SK-N-MC (cell line): ENCODE results near the gene GRIK4.

Experiments
- DNase-seq: peaks from one replicate; pipeline ENCODE4 v3.0.0-alpha.2; 2011; ENCODE audit warnings: low read depth, low spot score
- H3K27ac ChIP-seq: fragments of 200-600 bp; sonication (generic); 2 replicates; pipeline ENCODE4 v1.5.1; 2016; ENCODE audit warnings: mixed run types
- H3K36me3 ChIP-seq: fragments of 200-600 bp; sonication (generic); 2 replicates; pipeline ENCODE4 v1.6.1; 2017; ENCODE audit warnings: antibody characterized with exemption, low read length, mixed read lengths; ENCODE audit not compliant: insufficient read depth
- H3K4me3 ChIP-seq: fragments of 200-600 bp; sonication (generic); 2 replicates; pipeline ENCODE4 v1.5.1; 2016
- H3K9ac ChIP-seq: fragments of 200-600 bp; sonication (generic); 2 replicates; pipeline ENCODE4 v1.8.0; 2017; ENCODE audit warnings: mixed run types, mixed read lengths; ENCODE audit not compliant: insufficient read length
- H3K9me3 ChIP-seq: fragments of 200-600 bp; sonication (generic); 2 replicates; pipeline ENCODE4 v1.6.1; 2017; ENCODE audit warnings: low read depth, mild to moderate bottlenecking, antibody characterized with exemption, low read length, moderate library complexity, mixed read lengths
- EZH2 ChIP-seq: fragments of 200-600 bp; sonication (generic); IDR thresholded peaks from one replicate; pipeline ENCODE4 v1.6.1; 2017; ENCODE audit warnings: antibody characterized with exemption
- FOXP2 ChIP-seq: optimal IDR thresholded peaks from 2 replicates; pipeline ENCODE3; 2011; ENCODE audit warnings: mild to moderate bottlenecking, moderate library complexity; ENCODE audit not compliant: insufficient read depth; ENCODE audit errors: extremely low read length, control extremely low read depth
- POLR2AphosphoS5 ChIP-seq: IDR thresholded peaks from 2 replicates; pipeline ENCODE4 v1.6.1; 2012; ENCODE audit warnings: mild to moderate bottlenecking, low read depth, low read length, borderline replicate concordance

Gene GRIK4

DNA sequence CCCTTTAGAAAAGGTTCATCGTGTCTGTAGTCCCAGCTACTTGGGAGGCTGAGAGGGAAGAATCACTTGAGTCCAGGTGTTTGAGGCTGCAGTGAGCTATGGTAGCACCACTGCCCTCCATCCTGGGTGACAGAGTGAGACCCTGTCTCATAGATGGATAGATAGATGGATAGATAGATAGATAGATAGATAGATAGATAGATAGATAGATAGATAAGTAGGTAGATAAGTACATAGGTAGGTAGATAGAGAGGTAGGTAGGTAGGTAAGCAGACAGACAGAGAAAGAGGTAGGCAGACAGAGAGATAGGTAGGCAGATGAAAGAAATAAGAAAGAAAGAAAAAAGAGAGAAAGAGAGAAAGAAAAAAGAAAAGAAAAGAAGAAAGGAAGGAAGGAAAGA lies 156.4 kb downstream of the GRIK4 start:
- no peak overlapping the region for H3K27ac ChIP-seq
- no peak for TF ChIP-seq POLR2AphosphoS5
- no peak for TF ChIP-seq EZH2
- no peak for TF ChIP-seq FOXP2
- H3K9me3 ChIP-seq, result no peaks in the 10 kb centered on the region
- no peak overlapping the region for H3K9ac ChIP-seq
- H3K36me3 ChIP-seq, result no peaks in the 10 kb centered on the region
- no peak for DNase-seq
- H3K4me3 ChIP-seq, result no peak overlapping the region

GRCh38 chr11:120668537-120668936 lies 157.0 kb downstream of the GRIK4 start:
- Histone ChIP-seq H3K27ac (no peak overlapping the region), H3K4me3 (no peak overlapping the region), H3K9ac (no peak overlapping the region), H3K9me3 (no peaks in the 10 kb centered on the region), H3K36me3 (no peaks in the 10 kb centered on the region)
- no peak for DNase-seq
- no peak for TF ChIP-seq EZH2
- TF ChIP-seq POLR2AphosphoS5, result no peak
- TF ChIP-seq FOXP2, result no peak

GRCh38 chr11:120674542-120674941 lies 163.0 kb downstream of the GRIK4 start:
- H3K9me3 ChIP-seq, result no peaks in the 10 kb centered on the region
- no peak overlapping the region for H3K9ac ChIP-seq
- no peak overlapping the region for H3K27ac ChIP-seq
- no peak overlapping the region for H3K4me3 ChIP-seq
- no peak for TF ChIP-seq POLR2AphosphoS5
- no peak for TF ChIP-seq FOXP2
- TF ChIP-seq EZH2, result no peak
- no peaks in the 10 kb centered on the region for H3K36me3 ChIP-seq
- no peak for DNase-seq

DNA sequence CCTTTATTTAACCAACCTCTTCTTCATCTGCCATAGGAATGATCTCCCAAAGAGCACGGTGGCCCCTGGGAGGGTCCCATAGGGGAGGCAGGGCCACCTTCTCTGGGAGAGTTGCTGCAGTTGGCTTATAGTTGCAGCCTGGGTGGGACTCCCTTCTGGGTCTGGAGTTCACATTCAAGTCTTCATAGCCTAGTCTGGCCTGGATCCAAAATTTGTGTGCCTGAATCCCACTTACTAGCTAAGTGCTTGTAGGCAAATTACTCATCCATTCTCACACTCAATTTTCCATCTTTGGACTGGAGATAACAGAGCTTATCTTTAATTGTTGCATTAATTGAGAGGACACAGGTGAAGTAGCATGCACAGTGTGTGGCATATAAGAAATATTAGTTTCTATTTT lies 163.6 kb downstream of the GRIK4 start:
- H3K9me3 ChIP-seq, result no peaks in the 10 kb centered on the region
- H3K9ac ChIP-seq, result no peak overlapping the region
- no peak overlapping the region for H3K4me3 ChIP-seq
- no peak overlapping the region for H3K27ac ChIP-seq
- DNase-seq, result no peak
- TF ChIP-seq POLR2AphosphoS5, result no peak
- TF ChIP-seq EZH2, result no peak
- TF ChIP-seq FOXP2, result no peak
- no peaks in the 10 kb centered on the region for H3K36me3 ChIP-seq

DNA sequence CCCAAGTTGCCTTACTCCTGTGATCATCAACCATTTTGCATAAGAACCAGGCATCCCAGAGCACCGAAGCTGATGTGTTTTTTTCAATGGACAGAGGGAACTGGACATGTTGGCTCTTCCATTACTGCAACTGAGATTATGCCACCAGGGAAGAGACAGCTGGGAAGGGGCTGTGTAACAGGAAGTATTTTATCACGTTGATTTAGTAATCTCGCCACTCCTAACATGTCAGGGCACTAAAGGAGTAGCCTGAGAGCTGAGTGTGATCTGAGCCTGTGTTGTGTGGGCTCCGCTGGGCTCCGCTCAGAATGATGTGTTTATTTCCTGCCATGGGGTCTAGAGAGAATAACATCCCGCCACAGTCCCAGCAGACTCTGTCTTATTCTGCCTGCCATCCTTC lies 165.4 kb downstream of the GRIK4 start:
- no peak overlapping the region for H3K4me3 ChIP-seq
- TF ChIP-seq EZH2 (no peak), POLR2AphosphoS5 (no peak), FOXP2 (no peak)
- no peaks in the 10 kb centered on the region for H3K9me3 ChIP-seq
- H3K36me3 ChIP-seq, result no peaks in the 10 kb centered on the region
- DNase-seq, result no peak
- H3K9ac ChIP-seq, result no peak overlapping the region
- H3K27ac ChIP-seq, result no peak overlapping the region

DNA sequence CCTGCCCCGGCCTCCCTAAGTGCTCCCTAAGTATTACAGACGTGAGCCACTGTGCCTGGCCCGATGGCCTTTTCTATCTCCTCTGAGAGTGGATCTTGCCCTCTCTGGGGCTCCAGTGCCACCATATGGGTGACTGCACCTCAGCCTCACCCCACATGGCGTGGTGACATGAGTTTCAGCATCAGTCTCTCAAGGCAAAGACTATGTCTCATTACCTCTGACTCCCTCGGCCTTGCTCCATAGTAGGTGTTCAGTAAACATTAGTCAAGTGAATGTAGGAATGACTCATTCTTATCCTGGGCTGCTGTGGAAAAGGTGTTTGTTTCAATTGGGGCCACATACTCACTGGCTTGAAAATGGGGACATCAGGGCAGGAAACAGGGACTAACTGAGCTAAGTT lies 168.8 kb downstream of the GRIK4 start:
- no peak for DNase-seq
- Histone ChIP-seq H3K36me3 (no peaks in the 10 kb centered on the region), H3K9me3 (no peaks in the 10 kb centered on the region), H3K27ac (no peak overlapping the region), H3K9ac (no peak overlapping the region), H3K4me3 (no peak overlapping the region)
- TF ChIP-seq POLR2AphosphoS5, result no peak
- TF ChIP-seq FOXP2, result no peak
- TF ChIP-seq EZH2, result no peak

DNA sequence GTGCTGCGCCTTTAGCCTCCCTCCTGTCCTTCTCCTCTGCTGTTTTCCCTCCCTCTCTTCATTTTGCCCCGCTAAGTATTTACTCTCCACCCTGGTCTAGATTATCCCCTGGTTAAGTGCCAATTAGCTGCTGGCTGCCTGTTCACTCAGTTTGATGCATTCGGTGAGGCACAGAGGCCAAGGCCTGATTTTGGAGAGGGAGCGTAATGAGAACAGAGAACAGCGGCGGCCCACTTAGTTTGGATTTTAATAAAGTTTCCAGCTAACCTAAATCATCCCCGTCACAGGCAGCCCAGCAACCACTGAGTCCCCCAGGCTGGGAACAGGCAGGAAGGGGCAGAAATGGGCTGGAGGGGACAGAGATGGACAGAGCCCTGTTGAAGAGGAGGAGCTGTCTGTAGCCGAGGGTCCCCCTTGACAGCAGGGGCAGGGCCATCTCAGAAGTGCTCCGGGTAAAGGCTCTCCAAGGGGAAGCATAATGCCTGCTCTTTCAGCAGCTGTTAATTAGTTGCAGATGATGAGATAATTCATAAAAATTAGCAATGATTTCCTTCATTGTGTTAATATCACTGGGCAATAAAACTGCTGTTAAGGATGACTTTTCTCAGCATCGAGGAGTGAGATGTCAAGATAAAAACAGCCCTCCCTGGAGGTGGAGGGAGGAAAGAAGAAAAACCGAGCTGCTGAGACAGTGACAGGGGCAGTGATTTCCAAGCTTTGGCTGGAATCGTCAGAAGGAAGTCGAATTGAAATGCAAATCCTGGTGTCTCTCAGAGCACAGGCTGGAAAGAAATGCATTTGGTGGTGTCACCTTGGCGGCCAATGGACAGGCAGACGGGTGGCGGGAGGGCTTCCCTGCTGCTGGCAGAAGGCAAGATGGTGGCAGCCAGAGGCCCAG lies 170.1 kb downstream of the GRIK4 start:
- Histone ChIP-seq H3K9ac (no peak overlapping the region), H3K9me3 (no peaks in the 10 kb centered on the region), H3K36me3 (no peaks in the 10 kb centered on the region), H3K4me3 (no peak overlapping the region), H3K27ac (no peak overlapping the region)
- no peak for DNase-seq
- no peak for TF ChIP-seq EZH2
- TF ChIP-seq POLR2AphosphoS5, result no peak
- no peak for TF ChIP-seq FOXP2

- no peak overlapping the region for H3K9ac ChIP-seq
- H3K27ac ChIP-seq, result no peak overlapping the region
- H3K4me3 ChIP-seq, result no peak overlapping the region
- no peaks in the 10 kb centered on the region for H3K9me3 ChIP-seq
- DNase-seq, result no peak
- TF ChIP-seq EZH2, result no peak
- no peak for TF ChIP-seq POLR2AphosphoS5
- no peak for TF ChIP-seq FOXP2
- no peaks in the 10 kb centered on the region for H3K36me3 ChIP-seq
Observed at GRCh38 chr11:120682332-120682649, 170.7 kb downstream of the GRIK4 start.

GRCh38 chr11:120682866-120683265 lies 171.3 kb downstream of the GRIK4 start:
- H3K36me3 ChIP-seq, result no peaks in the 10 kb centered on the region
- no peak overlapping the region for H3K4me3 ChIP-seq
- no peaks in the 10 kb centered on the region for H3K9me3 ChIP-seq
- DNase-seq, result no peak
- no peak overlapping the region for H3K27ac ChIP-seq
- TF ChIP-seq EZH2 (no peak), FOXP2 (no peak), POLR2AphosphoS5 (no peak)
- H3K9ac ChIP-seq, result no peak overlapping the region
